GM10847 (cell line): Measurements from ENCODE around the gene ANKRD1.

ENCODE experiments used
- POLR2A ChIP-seq: IDR thresholded peaks from 2 replicates; pipeline ENCODE4 v1.6.1; 2011; ENCODE audit not compliant: insufficient read length; ENCODE audit errors: extremely low read depth

ANKRD1 gene

GRCh38 chr10:90944749-90945148 is 23.9 kb upstream of the ANKRD1 start:
- no peak for TF ChIP-seq POLR2A

GRCh38 chr10:90939648-90940047 is 18.8 kb upstream of the ANKRD1 start:
- TF ChIP-seq POLR2A: no peak

GRCh38 chr10:90939116-90939515 is 18.2 kb upstream of the ANKRD1 start:
- TF ChIP-seq POLR2A: no peak

GRCh38 chr10:90937645-90938258 is 16.9 kb upstream of the ANKRD1 start:
- TF ChIP-seq POLR2A: no peak

GRCh38 chr10:90936276-90936659 is 15.4 kb upstream of the ANKRD1 start:
- no peak for TF ChIP-seq POLR2A

GRCh38 chr10:90935581-90936275 is 14.8 kb upstream of the ANKRD1 start:
- TF ChIP-seq POLR2A: no peak

GRCh38 chr10:90930971-90931871 is 10.3 kb upstream of the ANKRD1 start:
- TF ChIP-seq POLR2A: no peak

- TF ChIP-seq POLR2A: no peak
These were observed 9.4 kb upstream of the ANKRD1 start for GRCh38 chr10:90930070-90930837.

GRCh38 chr10:90929179-90929578 is 8.3 kb upstream of the ANKRD1 start:
- TF ChIP-seq POLR2A: no peak

- no peak for TF ChIP-seq POLR2A
These were observed 6.4 kb upstream of the ANKRD1 start for GRCh38 chr10:90927293-90927692.

- TF ChIP-seq POLR2A: no peak
These were observed 4.5 kb upstream of the ANKRD1 start for GRCh38 chr10:90925079-90926029.

- no peak for TF ChIP-seq POLR2A
These were observed 3.7 kb upstream of the ANKRD1 start for GRCh38 chr10:90924552-90924951.

GRCh38 chr10:90923111-90923731 is 2.3 kb upstream of the ANKRD1 start:
- TF ChIP-seq POLR2A: no peak

GRCh38 chr10:90921906-90922305 is 1.0 kb upstream of the ANKRD1 start:
- TF ChIP-seq POLR2A: no peak
